ENCODE results near the gene AHI1. TPM values are rescaled to one million over a fixed set of nuclear protein-coding genes. Genes with fewer than 3 reads are reported as not detected.
"Not testable (repeated sequence)": the region's sequence is repeated elsewhere in the genome, so short reads cannot be mapped to it uniquely, and the experiment has no call there.

The AHI1 gene
- total RNA-seq, 1 experiment from 2014 or later: 18.8 TPM

- ATAC-seq: no peak
- POLR2A ChIA-PET: no interaction called here
- Mint-ChIP-seq H3K4me3 (no peak overlapping the region), H3K27me3 (ENCODE audit: low read depth) (no peaks in the 10 kb centered on the region), H3K4me1 (peaks cover 12% of the 10 kb centered on the region), H3K36me3 (peaks cover 53% of the 10 kb centered on the region), H3K9me3 (peaks cover 19% of the 10 kb centered on the region), H3K27ac (no peak overlapping the region)
- CTCF ChIA-PET: no interaction called here
- no peak for TF ChIP-seq ZNF671 (CRISPR knock-in tag; IDR thresholded peaks at IDR 0.05)
- TF ChIP-seq, protein P1, sequence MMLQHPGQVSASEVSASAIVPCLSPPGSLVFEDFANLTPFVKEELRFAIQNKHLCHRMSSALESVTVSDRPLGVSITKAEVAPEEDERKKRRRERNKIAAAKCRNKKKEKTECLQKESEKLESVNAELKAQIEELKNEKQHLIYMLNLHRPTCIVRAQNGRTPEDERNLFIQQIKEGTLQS (CRISPR knock-in tag; conservative IDR thresholded peaks at IDR 0.05): no peak
- TF ChIP-seq TP53 (CRISPR knock-in tag; IDR thresholded peaks at IDR 0.05): no peak
- TF ChIP-seq ZNF219 (CRISPR knock-in tag; IDR thresholded peaks at IDR 0.05; ENCODE audit: borderline replicate concordance): no peak
- no peak for TF ChIP-seq FOXK1 (CRISPR knock-in tag; IDR thresholded peaks at IDR 0.05)
- TF ChIP-seq PREB (CRISPR knock-in tag; IDR thresholded peaks at IDR 0.05; ENCODE audit: borderline replicate concordance): no peak
- no peak for TF ChIP-seq SMAD4 (CRISPR knock-in tag; IDR thresholded peaks at IDR 0.05)
- TF ChIP-seq TEAD1 (CRISPR knock-in tag; IDR thresholded peaks at IDR 0.05): no peak
- TF ChIP-seq NFATC4 (CRISPR knock-in tag; IDR thresholded peaks at IDR 0.05): no peak
- TF ChIP-seq, protein P2, sequence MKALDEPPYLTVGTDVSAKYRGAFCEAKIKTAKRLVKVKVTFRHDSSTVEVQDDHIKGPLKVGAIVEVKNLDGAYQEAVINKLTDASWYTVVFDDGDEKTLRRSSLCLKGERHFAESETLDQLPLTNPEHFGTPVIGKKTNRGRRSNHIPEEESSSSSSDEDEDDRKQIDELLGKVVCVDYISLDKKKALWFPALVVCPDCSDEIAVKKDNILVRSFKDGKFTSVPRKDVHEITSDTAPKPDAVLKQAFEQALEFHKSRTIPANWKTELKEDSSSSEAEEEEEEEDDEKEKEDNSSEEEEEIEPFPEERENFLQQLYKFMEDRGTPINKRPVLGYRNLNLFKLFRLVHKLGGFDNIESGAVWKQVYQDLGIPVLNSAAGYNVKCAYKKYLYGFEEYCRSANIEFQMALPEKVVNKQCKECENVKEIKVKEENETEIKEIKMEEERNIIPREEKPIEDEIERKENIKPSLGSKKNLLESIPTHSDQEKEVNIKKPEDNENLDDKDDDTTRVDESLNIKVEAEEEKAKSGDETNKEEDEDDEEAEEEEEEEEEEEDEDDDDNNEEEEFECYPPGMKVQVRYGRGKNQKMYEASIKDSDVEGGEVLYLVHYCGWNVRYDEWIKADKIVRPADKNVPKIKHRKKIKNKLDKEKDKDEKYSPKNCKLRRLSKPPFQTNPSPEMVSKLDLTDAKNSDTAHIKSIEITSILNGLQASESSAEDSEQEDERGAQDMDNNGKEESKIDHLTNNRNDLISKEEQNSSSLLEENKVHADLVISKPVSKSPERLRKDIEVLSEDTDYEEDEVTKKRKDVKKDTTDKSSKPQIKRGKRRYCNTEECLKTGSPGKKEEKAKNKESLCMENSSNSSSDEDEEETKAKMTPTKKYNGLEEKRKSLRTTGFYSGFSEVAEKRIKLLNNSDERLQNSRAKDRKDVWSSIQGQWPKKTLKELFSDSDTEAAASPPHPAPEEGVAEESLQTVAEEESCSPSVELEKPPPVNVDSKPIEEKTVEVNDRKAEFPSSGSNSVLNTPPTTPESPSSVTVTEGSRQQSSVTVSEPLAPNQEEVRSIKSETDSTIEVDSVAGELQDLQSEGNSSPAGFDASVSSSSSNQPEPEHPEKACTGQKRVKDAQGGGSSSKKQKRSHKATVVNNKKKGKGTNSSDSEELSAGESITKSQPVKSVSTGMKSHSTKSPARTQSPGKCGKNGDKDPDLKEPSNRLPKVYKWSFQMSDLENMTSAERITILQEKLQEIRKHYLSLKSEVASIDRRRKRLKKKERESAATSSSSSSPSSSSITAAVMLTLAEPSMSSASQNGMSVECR (CRISPR knock-in tag; IDR thresholded peaks at IDR 0.05; ENCODE audit: borderline replicate concordance): no peak
- TF ChIP-seq, protein P3, sequence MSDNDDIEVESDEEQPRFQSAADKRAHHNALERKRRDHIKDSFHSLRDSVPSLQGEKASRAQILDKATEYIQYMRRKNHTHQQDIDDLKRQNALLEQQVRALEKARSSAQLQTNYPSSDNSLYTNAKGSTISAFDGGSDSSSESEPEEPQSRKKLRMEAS (CRISPR knock-in tag; IDR thresholded peaks at IDR 0.05): no peak
- TF ChIP-seq OVOL2 (CRISPR knock-in tag; IDR thresholded peaks at IDR 0.05; ENCODE audit: borderline replicate concordance): no peak
- TF ChIP-seq ZNF138 (CRISPR knock-in tag; conservative IDR thresholded peaks at IDR 0.05): no peak
- no peak for TF ChIP-seq RORB (CRISPR knock-in tag; IDR thresholded peaks at IDR 0.05)
- TF ChIP-seq ATF1 (CRISPR knock-in tag; IDR thresholded peaks at IDR 0.05): no peak
- TF ChIP-seq ERG (CRISPR knock-in tag; IDR thresholded peaks at IDR 0.05): no peak
- no peak for TF ChIP-seq NFE2L1 (CRISPR knock-in tag; IDR thresholded peaks at IDR 0.05)
- TF ChIP-seq, protein P4, sequence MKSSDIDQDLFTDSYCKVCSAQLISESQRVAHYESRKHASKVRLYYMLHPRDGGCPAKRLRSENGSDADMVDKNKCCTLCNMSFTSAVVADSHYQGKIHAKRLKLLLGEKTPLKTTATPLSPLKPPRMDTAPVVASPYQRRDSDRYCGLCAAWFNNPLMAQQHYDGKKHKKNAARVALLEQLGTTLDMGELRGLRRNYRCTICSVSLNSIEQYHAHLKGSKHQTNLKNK (CRISPR knock-in tag; IDR thresholded peaks at IDR 0.05): no peak
- TF ChIP-seq, protein P5, sequence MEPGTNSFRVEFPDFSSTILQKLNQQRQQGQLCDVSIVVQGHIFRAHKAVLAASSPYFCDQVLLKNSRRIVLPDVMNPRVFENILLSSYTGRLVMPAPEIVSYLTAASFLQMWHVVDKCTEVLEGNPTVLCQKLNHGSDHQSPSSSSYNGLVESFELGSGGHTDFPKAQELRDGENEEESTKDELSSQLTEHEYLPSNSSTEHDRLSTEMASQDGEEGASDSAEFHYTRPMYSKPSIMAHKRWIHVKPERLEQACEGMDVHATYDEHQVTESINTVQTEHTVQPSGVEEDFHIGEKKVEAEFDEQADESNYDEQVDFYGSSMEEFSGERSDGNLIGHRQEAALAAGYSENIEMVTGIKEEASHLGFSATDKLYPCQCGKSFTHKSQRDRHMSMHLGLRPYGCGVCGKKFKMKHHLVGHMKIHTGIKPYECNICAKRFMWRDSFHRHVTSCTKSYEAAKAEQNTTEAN (CRISPR knock-in tag; IDR thresholded peaks at IDR 0.05): no peak
- TF ChIP-seq NFYB (CRISPR knock-in tag; conservative IDR thresholded peaks at IDR 0.05; ENCODE audit: low read depth): no peak
- DNase-seq (ENCODE audit: low spot score): no peak
Observed at GRCh38 chr6:135488023-135488422, 9.5 kb downstream of the AHI1 start.

DNA sequence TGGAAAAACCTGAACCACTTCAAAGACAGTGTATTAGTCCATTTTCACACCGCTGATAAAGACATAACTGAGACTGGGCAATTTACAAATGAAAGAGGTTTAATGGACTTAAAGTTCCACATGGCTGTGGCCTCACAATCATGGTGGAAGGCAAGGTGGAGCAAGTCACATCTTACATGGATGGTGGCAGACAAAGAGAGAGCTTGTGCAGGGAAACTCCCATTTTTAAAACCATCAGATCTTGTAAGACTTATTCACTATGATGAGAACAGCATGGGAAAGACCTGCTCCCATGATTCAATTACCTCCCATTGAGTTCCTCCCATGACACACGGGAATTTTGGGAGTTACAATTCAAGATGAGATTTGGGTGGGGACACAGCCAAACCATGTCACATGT is 13.6 kb downstream of the AHI1 start:
- H3K9me3 Mint-ChIP-seq: peaks cover 52% of the 10 kb centered on the region
- H3K4me3 Mint-ChIP-seq; ATAC-seq; DNase-seq (ENCODE audit: low spot score); POLR2A ChIA-PET; H3K27ac Mint-ChIP-seq; H3K27me3 Mint-ChIP-seq (ENCODE audit: low read depth); H3K4me1 Mint-ChIP-seq: not testable (repeated sequence)
- CTCF ChIA-PET: interaction anchor here (0.7 kb wide), 1 partner anchor 1438 kb away, joined by 3 read pairs; no protein-coding TSS in a partner anchor
- peaks cover 73% of the 10 kb centered on the region for H3K36me3 Mint-ChIP-seq

Measured in WTC11 (cell line).